SK-N-MC (cell line): ENCODE data around the gene MAGED4.
"Not testable (repeated sequence)": the region's sequence is repeated elsewhere in the genome, so short reads cannot be mapped to it uniquely, and the experiment has no call there.

Experiments used
- EZH2 ChIP-seq: fragments of 200-600 bp; sonication (generic); IDR thresholded peaks from one replicate; pipeline ENCODE4 v1.6.1; 2017; ENCODE audit warnings: antibody characterized with exemption
- FOXP2 ChIP-seq: optimal IDR thresholded peaks from 2 replicates; pipeline ENCODE3; 2011; ENCODE audit warnings: mild to moderate bottlenecking, moderate library complexity; ENCODE audit not compliant: insufficient read depth; ENCODE audit errors: extremely low read length, control extremely low read depth
- POLR2AphosphoS5 ChIP-seq: IDR thresholded peaks from 2 replicates; pipeline ENCODE4 v1.6.1; 2012; ENCODE audit warnings: mild to moderate bottlenecking, low read depth, low read length, borderline replicate concordance

DNA sequence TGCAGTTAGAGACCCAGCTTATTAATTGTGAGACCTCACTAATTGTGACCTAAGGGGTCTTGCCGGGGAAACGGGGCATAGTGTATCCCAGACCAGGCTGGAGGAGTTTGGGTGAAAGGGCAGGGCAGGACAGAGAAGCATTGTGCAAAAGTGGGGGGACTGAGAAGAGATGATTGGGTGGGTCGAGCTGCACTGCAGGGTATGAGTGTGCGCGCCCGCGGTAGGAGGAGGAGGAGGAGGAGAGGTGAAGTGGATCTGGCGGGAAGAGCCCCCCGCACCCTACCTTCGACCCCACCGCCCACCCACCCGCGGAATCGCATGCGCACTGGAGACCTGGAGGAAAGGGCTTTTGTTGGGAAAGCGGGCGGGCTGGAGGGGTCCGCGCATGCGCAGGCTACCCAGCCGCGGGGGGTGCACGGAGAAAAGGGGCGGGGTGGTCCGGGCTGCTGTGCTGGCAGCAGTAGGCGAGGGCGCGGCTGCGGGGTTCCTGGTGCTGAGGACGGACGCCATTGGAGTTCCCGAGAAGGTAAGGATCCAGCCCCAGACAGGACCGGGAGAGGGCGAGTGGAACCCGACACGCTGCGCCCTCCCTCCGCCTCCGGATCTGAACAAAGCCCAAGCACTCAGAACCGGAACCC is at the start of gene MAGED4:
- not testable (repeated sequence) for TF ChIP-seq POLR2AphosphoS5, EZH2, FOXP2
